ENCODE data around the gene OSBPL10.

DNA sequence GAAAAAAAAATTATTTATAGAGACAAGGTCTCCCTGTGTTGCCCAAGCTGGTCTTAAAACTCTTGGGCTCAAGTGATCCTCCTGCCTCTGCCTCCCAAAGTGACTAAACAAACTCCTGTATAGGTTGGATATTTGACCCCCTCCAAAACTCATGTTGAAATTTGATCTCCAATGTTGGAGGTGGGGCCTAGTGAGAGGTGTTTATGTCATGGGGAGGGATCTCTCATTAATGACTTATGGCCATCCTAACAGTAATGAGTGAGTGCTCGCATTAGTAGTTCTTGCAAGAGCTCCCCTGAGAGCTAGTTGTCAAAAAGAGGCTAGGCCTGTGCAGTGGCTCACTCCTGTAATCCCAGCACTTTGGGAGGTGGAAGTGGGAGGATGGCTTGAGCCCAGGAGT is 307.1 kb downstream of the OSBPL10 start:
- TF ChIP-seq POLR2A (IDR thresholded peaks at IDR 0.05), result no peak
- TF ChIP-seq, protein P1, sequence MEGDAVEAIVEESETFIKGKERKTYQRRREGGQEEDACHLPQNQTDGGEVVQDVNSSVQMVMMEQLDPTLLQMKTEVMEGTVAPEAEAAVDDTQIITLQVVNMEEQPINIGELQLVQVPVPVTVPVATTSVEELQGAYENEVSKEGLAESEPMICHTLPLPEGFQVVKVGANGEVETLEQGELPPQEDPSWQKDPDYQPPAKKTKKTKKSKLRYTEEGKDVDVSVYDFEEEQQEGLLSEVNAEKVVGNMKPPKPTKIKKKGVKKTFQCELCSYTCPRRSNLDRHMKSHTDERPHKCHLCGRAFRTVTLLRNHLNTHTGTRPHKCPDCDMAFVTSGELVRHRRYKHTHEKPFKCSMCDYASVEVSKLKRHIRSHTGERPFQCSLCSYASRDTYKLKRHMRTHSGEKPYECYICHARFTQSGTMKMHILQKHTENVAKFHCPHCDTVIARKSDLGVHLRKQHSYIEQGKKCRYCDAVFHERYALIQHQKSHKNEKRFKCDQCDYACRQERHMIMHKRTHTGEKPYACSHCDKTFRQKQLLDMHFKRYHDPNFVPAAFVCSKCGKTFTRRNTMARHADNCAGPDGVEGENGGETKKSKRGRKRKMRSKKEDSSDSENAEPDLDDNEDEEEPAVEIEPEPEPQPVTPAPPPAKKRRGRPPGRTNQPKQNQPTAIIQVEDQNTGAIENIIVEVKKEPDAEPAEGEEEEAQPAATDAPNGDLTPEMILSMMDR (IDR thresholded peaks at IDR 0.05), result no peak
- TF ChIP-seq POLR2AphosphoS5 (IDR thresholded peaks at IDR 0.05), result no peak
